WI38 (cell line): ENCODE data around the gene C5orf34.
A peak's percentile ranks its signal among the peaks of the same experiment; 100 is the strongest.
"Not testable (repeated sequence)": the region's sequence is repeated elsewhere in the genome, so short reads cannot be mapped to it uniquely, and the experiment has no call there.

ENCODE experiments used
- H3K4me3 ChIP-seq: 2 replicates; pipeline ENCODE4 v1.5.1; 2011; ENCODE audit warnings: low read depth, mild to moderate bottlenecking, control low read depth, low read length
- TF ChIP-seq, protein P1 (sequence below): IDR thresholded peaks from 2 replicates; pipeline ENCODE4 v1.5.1; 2012; ENCODE audit warnings: low read depth, mild to moderate bottlenecking, control low read depth, low read length

C5orf34 gene

DNA sequence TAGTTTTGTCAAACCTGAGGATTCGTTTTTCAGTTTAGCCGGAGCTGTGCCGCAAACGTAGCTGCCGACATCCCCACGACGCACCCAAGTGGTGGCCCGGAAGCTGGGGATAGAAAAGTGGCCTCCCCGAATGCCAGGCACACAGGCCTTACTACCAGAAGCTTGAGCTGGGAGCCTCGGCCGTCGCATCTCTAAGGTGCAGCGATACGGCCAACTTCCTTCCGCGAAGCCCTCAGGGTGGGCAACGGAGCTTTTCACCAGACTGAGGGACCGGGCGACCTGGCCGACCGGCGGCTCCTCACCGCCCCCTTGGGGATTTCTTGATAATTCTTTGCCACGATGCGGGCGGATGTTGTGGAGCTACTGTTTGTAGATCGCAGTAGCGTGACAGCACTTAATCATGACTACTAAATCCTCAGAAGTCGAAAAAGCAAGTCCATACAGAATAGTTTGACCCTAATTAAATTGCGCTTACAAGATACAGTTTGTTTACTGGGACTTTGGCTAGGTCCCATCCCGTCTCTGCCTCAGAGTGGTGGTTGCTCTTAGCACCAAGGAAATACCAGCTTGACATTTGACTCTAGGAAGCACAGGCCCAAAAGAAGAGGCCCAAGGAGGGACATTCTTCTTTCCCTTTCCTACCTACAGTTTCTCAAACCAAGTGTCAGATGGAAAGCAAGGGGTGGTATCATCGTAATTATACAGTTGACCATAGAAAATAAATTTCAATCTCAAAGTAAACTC is 30.7 kb downstream of the C5orf34 start:
- H3K4me3 ChIP-seq = peak overlapping the region; percentile 90
- TF ChIP-seq, protein P1, sequence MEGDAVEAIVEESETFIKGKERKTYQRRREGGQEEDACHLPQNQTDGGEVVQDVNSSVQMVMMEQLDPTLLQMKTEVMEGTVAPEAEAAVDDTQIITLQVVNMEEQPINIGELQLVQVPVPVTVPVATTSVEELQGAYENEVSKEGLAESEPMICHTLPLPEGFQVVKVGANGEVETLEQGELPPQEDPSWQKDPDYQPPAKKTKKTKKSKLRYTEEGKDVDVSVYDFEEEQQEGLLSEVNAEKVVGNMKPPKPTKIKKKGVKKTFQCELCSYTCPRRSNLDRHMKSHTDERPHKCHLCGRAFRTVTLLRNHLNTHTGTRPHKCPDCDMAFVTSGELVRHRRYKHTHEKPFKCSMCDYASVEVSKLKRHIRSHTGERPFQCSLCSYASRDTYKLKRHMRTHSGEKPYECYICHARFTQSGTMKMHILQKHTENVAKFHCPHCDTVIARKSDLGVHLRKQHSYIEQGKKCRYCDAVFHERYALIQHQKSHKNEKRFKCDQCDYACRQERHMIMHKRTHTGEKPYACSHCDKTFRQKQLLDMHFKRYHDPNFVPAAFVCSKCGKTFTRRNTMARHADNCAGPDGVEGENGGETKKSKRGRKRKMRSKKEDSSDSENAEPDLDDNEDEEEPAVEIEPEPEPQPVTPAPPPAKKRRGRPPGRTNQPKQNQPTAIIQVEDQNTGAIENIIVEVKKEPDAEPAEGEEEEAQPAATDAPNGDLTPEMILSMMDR = peak; percentile 43

DNA sequence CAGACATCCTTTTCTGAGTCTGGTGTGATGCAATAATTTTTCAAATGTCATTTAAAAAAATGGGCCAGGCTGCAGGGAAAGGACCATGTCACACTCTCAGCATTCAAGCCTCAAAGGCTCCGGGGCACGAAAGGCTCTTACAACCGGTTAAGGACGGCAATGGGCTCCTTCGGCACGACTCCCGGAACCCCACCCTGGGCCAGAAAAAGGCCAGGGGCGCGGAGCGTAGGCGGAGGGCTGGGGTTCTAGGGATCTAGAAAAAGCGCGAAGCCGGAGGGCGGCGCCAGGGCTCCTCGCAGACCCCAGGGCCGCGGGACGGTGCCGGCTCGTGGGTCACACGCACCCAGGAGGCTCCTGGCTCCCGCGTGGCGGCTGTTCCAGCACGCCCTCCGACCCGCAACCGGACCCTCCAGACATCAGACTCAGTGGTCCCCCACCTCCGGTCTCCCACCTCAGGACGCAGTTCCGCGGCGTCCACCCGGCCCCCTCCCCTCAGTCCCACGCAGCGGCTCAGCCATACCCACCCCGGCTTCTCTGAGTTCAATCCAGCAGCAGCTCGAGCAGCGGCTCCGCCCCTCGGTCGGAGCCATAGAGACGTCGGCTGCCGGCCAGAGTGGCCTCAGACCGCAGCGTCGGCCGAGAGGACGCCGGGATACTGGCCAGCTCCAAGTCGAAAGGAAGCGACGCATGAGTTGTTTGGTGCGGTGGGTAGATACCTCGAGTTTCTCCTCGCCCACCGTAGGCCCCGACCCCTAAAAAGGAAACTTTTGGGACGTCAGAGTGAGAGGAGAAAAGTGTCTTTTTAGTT is 31.4 kb downstream of the C5orf34 start, which contains the start of gene TMEM267:
Gene TMEM267 (minus strand): TSS at position 568 of the 808 bp plus-strand sequence. CDS start 29,896 bp downstream, outside the sequence.
- TF ChIP-seq, protein P1 = no peak
- peak within 1 kb of the TSS; percentile 90 for H3K4me3 ChIP-seq

DNA sequence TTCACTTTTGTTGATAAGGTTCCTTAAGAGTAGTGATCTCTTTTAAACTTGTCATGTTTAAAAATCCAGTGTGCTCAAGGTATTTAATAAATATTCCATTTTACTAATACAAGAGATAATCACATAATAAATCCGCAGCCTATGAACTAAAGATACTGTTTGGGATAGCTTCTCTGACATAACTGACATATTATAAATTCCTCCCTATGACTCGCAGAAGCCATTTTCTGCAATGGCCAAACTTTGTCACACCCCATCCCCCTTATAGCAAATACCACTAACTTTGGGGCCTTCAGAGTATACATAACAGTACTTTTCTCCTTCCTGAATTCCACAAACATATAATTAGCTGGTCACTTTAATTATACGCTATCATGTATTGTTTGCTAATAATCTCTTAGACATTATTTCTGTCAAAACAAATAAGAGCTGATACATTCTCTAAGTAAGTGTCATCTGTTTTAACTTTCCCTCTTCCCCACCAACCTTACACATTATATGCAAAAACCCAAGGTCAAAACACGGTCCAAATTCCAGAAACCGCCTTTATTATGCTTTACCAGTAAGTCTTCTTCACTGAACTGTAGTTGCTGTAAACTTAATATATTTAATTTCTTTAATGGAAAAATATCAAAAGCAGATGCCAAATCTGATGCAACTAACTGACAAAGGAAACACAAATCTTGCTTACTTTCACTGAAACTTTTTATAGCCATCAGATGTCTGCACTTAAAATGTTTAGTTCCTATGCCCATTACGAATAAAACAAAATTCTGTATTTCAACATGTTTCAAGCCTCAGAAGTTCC is 32.3 kb downstream of the C5orf34 start:
- H3K4me3 ChIP-seq = peak overlapping the region; percentile 90
- TF ChIP-seq, protein P1 = no peak

DNA sequence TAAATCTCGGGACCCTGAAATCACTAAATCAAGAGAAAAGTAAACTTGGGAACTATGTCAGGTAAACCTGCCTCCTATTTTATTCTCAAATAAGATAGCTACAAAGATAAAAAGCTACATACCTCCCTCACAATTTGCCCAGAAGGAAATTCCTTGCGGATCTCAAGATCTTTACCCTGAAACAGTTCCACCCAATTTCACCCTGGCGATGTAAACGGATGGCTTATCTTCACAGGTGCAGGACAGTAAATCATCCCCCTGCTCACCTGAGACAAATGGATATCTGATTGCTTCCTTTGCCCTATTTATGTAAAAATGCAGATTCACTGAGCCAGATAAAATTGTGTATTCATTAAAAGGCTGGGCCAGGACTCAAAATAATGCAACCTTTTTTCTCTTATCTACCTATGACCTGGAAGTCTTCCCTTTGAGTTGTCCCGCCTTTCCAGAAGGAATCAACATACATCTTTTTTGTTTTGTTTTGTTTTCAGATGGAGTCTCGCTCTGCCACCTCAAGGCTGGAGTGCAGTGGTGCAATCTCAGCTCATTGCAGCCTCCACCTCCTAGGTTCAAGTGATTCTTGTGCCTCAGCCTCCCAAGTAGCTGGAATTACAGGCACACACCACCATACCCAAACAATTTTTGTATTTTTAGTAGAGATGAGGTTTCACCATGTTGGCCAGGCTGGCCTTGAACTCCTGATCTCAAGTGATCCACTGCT is 45.1 kb downstream of the C5orf34 start:
- TF ChIP-seq, protein P1 = no peak
- no peak overlapping the region for H3K4me3 ChIP-seq

DNA sequence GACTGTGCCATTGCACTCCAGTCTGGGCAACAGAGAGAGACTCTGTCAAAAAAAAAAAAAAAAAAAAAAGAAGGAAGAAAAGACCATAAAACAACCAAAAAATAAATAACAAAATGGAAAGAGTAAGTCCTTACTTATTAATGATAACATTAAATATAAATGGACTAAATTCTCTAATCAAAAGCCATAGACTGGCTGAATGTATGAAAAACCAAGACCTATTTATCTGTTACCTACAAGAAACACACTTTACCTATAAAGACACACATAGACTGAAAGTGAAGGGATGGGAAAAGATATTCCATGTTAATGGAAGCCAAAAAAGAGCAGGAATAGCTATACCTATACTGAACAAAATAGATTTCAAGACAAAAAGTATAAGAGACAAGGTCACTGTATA is 47.8 kb downstream of the C5orf34 start:
- H3K4me3 ChIP-seq = no peak overlapping the region
- TF ChIP-seq, protein P1 = no peak

DNA sequence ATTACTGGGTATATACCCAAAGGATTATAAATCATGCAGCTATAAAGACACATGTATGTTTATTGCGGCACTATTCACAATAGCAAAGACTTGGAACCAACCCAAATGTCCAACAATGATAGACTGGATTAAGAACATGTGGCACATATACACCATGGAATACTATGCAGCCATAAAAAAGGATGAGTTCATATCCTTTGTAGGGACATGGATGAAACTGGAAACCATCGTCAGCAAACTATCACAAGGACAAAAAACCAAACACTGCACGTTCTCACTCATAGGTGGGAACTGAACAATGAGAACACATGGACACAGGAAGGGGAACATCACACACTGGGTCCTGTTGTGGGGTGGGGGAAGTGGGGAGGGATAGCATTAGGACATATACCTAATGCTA is 49.5 kb downstream of the C5orf34 start:
- not testable (repeated sequence) for H3K4me3 ChIP-seq

DNA sequence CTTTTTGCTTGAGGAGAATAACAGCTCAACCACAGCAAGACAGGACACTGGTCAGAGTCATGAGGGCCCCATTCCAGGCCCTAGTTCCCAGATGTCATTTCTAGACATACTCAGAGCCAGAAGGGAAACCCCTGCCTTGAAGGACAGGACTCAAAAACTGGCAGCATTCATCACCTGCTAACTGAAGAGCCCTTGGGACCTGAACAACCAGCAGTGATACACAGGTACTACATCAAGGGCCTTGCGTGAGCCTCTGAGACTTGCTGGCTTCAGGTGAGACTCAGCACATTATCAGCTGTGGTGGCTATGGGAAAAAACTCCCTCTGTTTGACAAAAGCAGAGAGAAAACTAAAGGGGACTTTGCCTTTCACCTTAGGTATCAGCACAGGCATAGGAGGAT is 53.9 kb downstream of the C5orf34 start:
- H3K4me3 ChIP-seq = no peak overlapping the region
- TF ChIP-seq, protein P1 = no peak
